HG03064 (cell line): ENCODE results near the gene PCSK1.
A peak's percentile ranks its signal among the peaks of the same experiment; 100 is the strongest.

Experiments
- ATAC-seq: cut with Tn5 transposase; IDR thresholded peaks from one replicate; pipeline ENCODE4 v1.9.1; 2021; ENCODE audit warnings: low read depth; ENCODE audit not compliant: unreplicated experiment

Gene PCSK1

GRCh38 chr5:96433066-96433447, at the start of gene PCSK1:
TSS of gene PCSK1 (minus strand) at chr5:96433248. CDS start at chr5:96433042, 206 bp downstream.
- peak; percentile 23 for ATAC-seq

GRCh38 chr5:96481867-96482266, 48.8 kb upstream of the PCSK1 start:
- ATAC-seq, result no peak

- ATAC-seq, result no peak
Measured at GRCh38 chr5:96481009-96481786, 48.1 kb upstream of the PCSK1 start.

- no peak for ATAC-seq
Measured at GRCh38 chr5:96478983-96479382, 45.9 kb upstream of the PCSK1 start.

GRCh38 chr5:96476654-96477053, 43.6 kb upstream of the PCSK1 start:
- no peak for ATAC-seq

GRCh38 chr5:96474073-96474472, 41.0 kb upstream of the PCSK1 start:
- no peak for ATAC-seq

- no peak for ATAC-seq
Measured at GRCh38 chr5:96473155-96473554, 40.1 kb upstream of the PCSK1 start.

- no peak for ATAC-seq
Measured at GRCh38 chr5:96470785-96471184, 37.7 kb upstream of the PCSK1 start.

- ATAC-seq, result no peak
Measured at GRCh38 chr5:96468956-96469355, 35.9 kb upstream of the PCSK1 start.

- ATAC-seq, result no peak
Measured at GRCh38 chr5:96463091-96463490, 30.0 kb upstream of the PCSK1 start.

- no peak for ATAC-seq
Measured at GRCh38 chr5:96459313-96460121, 26.5 kb upstream of the PCSK1 start.

- ATAC-seq, result no peak
Measured at GRCh38 chr5:96458176-96458575, 25.1 kb upstream of the PCSK1 start.

- ATAC-seq, result no peak
Measured at GRCh38 chr5:96455789-96456188, 22.7 kb upstream of the PCSK1 start.

- no peak for ATAC-seq
Measured at GRCh38 chr5:96453394-96453793, 20.3 kb upstream of the PCSK1 start.

- ATAC-seq, result no peak
Measured at GRCh38 chr5:96447949-96448348, 14.9 kb upstream of the PCSK1 start.

GRCh38 chr5:96440185-96440538, 7.1 kb upstream of the PCSK1 start:
- ATAC-seq, result peak; percentile 29

GRCh38 chr5:96439477-96440184, 6.6 kb upstream of the PCSK1 start:
- ATAC-seq, result peak; percentile 97

GRCh38 chr5:96434201-96434645, 1.2 kb upstream of the PCSK1 start:
- ATAC-seq, result no peak

GRCh38 chr5:96432216-96433065, 607 bp downstream of the PCSK1 start:
- ATAC-seq, result peak; percentile 64
